ENCODE measurements around the gene IZUMO4.

IZUMO4 gene

DNA sequence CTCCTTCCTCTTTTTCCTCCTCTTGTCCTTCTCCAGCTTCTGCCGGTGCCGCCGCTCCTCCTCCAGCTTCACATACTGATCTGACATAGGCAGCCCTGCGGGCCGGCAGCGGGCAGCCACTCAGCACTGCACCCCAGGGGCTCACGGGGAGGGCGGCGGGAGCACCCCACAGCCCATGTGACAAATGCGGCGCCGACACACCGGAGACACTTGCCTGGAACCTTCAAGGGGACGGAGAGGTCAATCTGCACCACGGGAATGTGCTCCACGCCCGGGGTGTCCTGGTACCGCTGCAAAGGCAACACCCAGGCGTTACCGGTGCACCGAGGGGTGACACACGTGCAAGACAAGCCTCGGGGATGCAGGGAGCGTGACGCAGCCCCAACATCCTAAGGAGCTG, 18.6 kb downstream of the IZUMO4 start:
- DNase-seq (no peak), ATAC-seq (replicated peaks) (no peak)
- H3K4me1 Mint-ChIP-seq = peaks cover 6 to 14% of the 10 kb centered on the region in 2 donors
- peaks cover 46 to 53% of the 10 kb centered on the region in 2 donors for H3K36me3 Mint-ChIP-seq
- no peak overlapping the region for H3K4me3 Mint-ChIP-seq
- peak overlapping the region; percentile 52 for H3K27ac Mint-ChIP-seq
- H3K9me3 Mint-ChIP-seq = no peaks in the 10 kb centered on the region
- no peaks in the 10 kb centered on the region for H3K27me3 Mint-ChIP-seq

DNA sequence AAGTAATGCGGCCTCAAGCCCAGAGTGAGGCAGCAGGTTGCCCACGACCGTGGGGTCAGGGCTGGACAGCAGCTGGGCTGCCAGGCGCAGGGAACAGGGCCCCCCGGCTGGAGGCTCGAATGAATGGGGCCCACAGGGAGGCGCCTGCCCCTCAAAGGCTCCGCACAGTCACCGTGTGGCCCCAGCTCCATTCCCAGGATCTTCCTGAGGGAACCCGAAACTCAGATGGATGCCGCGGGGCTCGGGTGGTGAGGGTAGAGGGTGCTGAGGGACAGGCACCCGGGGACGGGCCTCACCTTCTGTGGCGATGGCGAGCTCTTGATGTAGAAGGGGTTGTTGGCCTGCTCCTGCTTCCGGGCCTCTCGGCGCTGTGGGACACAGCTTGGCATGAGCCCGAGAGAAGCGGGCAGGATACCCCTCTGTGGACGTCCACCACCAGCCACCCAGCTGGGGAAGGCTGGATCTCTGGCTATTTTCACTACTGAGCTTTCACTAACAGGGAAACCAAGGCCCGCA, 19.3 kb downstream of the IZUMO4 start:
- DNase-seq = no peak
- H3K9me3 Mint-ChIP-seq = no peaks in the 10 kb centered on the region
- H3K27ac Mint-ChIP-seq = no peak overlapping the region
- peaks cover 6 to 14% of the 10 kb centered on the region in 2 donors for H3K4me1 Mint-ChIP-seq
- H3K27me3 Mint-ChIP-seq = no peaks in the 10 kb centered on the region
- ATAC-seq (replicated peaks) = no peak
- H3K4me3 Mint-ChIP-seq = no peak overlapping the region
- peaks cover 51 to 59% of the 10 kb centered on the region in 2 donors for H3K36me3 Mint-ChIP-seq

DNA sequence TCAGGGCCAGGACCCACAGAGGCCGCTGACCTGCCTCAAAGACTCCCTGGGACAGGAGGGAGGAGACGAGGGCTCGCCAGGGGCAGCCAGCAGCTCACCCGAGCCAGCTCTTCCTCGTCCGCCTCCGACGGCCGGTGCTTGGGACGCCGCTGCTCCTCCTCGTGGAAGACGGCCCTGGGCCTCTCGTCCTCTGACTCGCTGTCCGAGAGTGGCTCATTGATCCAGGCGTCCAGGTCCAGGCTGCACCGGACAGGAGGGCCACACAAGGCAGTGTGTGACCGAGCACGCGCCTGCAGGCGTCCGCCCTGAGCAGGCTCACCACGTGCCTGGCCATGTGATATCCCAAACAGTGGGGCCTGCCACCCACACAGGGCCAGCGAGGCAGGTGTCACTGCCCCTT, 19.8 kb downstream of the IZUMO4 start:
- no peak for DNase-seq
- Mint-ChIP-seq H3K36me3 (peaks cover 52 to 64% of the 10 kb centered on the region in 2 donors), H3K4me1 (peaks cover 6 to 14% of the 10 kb centered on the region in 2 donors), H3K27me3 (no peaks in the 10 kb centered on the region), H3K9me3 (no peaks in the 10 kb centered on the region), H3K4me3 (no peak overlapping the region), H3K27ac (no peak overlapping the region)
- ATAC-seq (replicated peaks) = no peak

DNA sequence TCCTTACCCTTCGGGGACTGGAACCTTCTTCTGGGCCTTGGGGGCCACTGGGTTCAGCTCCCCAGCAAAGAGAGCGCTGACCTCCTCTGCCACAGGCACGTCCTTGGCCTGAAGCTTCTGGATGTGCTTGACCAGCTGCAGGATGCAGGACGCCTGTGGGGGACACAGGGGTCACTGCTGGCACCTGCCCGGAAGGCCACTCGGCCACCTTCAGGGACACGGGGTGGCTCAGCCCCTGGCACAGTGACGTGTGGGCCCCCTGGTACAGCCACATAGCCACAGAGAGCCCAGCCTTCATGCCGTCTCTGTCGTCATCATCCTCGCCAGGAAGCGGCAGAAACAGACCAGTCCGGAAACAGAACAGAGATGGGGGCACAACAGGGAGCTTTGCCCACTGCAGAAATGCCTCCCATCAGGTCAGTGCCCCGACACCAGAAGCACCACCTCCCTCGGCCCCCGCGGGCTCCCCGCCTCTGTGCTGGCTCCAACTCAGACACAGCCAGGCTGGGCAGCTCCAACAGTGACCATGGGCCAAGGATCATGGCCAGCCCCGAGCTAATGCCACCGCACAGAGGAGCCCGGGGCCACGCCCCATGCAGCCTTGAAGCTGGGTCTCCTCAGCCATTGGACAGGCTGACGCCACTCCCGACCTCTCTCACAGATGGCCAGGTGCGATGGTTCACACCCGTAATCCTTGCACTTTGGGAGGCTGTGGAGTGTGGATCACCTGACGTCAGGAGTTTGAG, 20.7 kb downstream of the IZUMO4 start:
- H3K9me3 Mint-ChIP-seq = no peaks in the 10 kb centered on the region
- DNase-seq (no peak), ATAC-seq (replicated peaks) (no peak)
- H3K4me1 Mint-ChIP-seq = peaks cover 6 to 14% of the 10 kb centered on the region in 2 donors
- peaks cover 45 to 62% of the 10 kb centered on the region in 2 donors for H3K36me3 Mint-ChIP-seq
- no peak overlapping the region for H3K27ac Mint-ChIP-seq
- H3K4me3 Mint-ChIP-seq = no peak overlapping the region
- H3K27me3 Mint-ChIP-seq = no peaks in the 10 kb centered on the region

DNA sequence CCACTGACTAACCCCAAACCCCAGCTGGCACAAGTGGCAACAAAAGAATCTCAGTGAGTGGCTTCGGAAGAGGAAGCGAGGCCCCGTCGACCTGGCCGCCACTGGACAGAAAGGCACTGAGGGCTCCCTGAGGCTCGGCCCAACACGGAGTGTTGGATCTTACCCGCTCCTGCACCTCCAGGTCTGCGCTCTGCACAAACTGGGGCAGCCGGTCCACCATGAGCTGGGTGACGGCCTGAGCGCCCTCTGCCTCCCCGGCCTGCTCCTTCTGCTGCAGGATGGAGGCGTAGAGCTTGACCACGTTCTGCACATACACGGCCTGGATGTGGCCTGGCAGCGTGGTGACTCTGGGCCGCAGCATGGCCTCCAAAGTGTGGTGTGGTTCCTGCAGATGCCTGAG, 21.7 kb downstream of the IZUMO4 start:
- ATAC-seq (replicated peaks) (no peak), DNase-seq (no peak)
- H3K9me3 Mint-ChIP-seq = no peaks in the 10 kb centered on the region
- H3K27me3 Mint-ChIP-seq = no peaks in the 10 kb centered on the region
- H3K4me3 Mint-ChIP-seq = no peak overlapping the region
- peaks cover 7 to 14% of the 10 kb centered on the region in 2 donors for H3K4me1 Mint-ChIP-seq
- peak overlapping the region; percentile 25 for H3K27ac Mint-ChIP-seq
- H3K36me3 Mint-ChIP-seq = peaks cover 49 to 65% of the 10 kb centered on the region in 2 donors

DNA sequence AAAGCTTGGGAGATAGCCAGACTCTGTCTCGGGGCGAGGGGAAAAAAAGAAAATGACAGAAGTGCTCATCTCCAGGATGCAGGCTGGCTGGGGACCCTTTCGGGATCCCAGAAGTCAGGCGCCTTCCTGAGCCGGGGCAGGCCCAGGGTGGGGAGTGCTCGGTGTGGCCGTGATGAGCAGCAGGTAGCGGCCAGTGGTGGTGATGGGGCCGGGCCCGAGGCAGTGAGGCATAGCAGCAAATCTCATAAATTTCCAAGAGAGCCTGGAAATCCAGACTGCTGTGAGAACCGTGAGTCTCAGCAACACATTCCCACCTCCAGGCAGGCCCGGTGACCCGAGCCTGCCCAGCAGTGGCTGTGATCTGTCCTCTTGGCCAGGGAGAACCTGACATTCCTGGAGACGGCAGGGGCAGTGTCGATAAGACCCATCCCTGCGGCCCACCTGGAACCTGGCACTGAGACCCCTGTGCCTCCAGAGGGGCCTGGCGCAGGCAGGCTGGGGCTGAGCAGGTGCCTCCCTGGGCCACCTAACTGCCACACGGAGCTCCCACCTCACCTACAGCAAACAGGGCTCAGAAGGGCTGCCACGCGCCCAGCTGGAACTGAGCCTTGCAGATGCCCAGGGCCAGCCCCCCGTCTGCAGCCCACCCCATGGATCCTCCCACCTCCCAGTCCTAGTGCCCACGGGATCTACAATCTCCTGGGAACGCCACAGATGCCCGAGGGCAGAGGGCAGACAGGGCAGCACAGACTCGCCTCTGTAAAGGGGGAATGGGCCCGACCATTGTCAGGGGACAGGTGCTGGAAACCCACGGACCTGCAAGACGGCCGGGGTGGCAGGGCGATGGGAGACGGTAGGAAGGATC, 23.4 kb downstream of the IZUMO4 start:
- no peaks in the 10 kb centered on the region for H3K27me3 Mint-ChIP-seq
- H3K4me1 Mint-ChIP-seq = peaks cover 3% of the 10 kb centered on the region in 2 donors
- no peak for ATAC-seq (replicated peaks)
- peaks cover 43 to 61% of the 10 kb centered on the region in 2 donors for H3K36me3 Mint-ChIP-seq
- no peak overlapping the region for H3K27ac Mint-ChIP-seq
- no peak overlapping the region for H3K4me3 Mint-ChIP-seq
- no peak for DNase-seq
- no peaks in the 10 kb centered on the region for H3K9me3 Mint-ChIP-seq

DNA sequence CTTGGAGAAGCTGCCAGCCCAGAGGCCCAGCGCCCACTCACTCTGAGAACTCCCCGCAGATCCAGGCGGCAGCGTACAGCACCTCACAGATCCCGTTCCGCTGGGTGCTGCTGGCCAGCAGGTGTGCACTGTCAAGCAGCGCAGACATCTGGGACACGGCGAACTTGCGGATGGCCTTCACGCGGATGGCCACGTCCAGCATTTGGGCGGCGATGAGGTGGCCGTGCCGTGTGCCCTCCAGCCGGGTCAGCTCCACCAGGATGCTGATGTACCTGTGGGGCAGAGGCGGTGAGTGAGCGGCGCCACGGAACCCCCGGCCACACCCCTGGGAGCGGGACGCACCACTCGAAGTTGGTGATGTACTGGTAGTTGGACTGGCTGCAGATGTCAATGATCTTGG, 24.1 kb downstream of the IZUMO4 start:
- H3K36me3 Mint-ChIP-seq = peaks cover 37 to 58% of the 10 kb centered on the region in 2 donors
- no peaks in the 10 kb centered on the region for H3K27me3 Mint-ChIP-seq
- DNase-seq = no peak
- peaks cover 0 to 1% of the 10 kb centered on the region in 2 donors for H3K4me1 Mint-ChIP-seq
- ATAC-seq (replicated peaks) = no peak
- H3K9me3 Mint-ChIP-seq = no peaks in the 10 kb centered on the region
- no peak overlapping the region for H3K4me3 Mint-ChIP-seq
- no peak overlapping the region for H3K27ac Mint-ChIP-seq

DNA sequence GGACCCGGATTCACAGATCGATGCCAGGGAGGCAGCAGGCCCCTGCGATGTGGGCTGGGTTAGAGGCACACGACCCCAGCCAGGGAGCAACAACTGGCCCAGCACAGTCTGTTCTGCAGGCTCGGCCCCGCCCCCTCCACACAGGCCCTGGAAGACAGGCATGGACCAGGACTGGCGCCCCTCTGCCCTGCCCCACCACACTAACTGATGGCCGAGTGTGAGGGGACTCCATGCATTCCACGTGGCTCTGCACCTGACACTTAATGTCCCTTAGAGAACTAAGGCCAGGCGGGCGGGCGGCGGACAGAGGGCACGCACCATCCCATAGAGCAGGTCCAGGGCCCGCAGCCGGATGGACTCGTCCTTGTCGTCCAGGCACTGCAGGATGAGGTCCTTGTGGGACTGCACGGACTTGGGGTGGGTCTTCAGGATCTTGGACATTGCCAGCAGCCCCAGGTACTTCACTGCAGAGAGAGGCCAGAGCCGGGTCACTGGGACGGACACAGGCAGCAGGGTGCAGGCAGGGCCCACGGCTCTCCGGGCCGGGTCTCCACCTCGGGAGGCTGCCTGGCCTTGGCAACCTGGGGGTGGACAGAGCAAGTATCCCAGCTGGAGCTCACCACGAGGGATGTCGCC, 24.8 kb downstream of the IZUMO4 start:
- Mint-ChIP-seq H3K27me3 (no peaks in the 10 kb centered on the region), H3K36me3 (peaks cover 40 to 57% of the 10 kb centered on the region in 2 donors), H3K9me3 (no peaks in the 10 kb centered on the region), H3K27ac (no peak overlapping the region), H3K4me3 (no peak overlapping the region), H3K4me1 (peaks cover 0 to 1% of the 10 kb centered on the region in 2 donors)
- ATAC-seq (replicated peaks) (no peak), DNase-seq (no peak)

DNA sequence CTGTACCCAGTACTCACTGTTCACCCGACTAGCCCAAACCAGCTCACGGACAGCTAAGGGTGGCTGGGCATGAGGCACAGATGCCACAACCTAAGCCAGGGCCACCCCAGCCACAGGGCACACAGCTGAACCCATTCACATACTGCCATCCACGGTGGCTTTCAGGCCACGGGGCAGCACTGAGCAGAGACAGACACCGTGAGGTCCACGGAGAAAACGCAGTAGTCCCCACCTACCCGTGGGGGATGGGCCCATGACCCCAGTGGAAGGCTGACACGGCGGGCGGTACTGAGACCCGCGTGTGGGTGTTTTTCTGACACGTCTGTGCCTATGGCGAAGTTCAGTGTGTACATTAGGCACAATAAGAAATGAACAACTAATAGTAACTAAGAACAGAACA, 25.5 kb downstream of the IZUMO4 start:
- Mint-ChIP-seq H3K9me3 (no peaks in the 10 kb centered on the region), H3K36me3 (peaks cover 45 to 64% of the 10 kb centered on the region in 2 donors)

DNA sequence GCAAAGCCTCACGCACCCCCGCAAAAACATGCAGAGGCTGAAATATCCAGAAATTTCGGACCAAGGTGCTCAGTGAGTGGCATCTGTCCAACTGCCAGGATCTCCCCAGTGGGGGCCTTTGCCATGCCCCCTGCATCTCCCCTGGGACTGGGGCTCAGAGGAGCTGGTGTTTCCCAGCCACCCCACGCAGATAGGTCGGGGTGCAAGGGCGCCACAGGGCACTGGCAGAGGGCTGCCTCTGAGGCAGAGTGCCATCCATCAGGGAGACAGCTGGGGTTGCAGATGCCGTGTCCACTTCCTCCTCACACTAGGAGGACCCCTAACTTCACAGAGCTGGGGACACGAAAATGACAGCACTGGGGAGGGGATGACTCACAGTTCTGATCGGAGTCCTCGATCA, 26.3 kb downstream of the IZUMO4 start:
- no peak overlapping the region for H3K27ac Mint-ChIP-seq
- H3K9me3 Mint-ChIP-seq = no peaks in the 10 kb centered on the region
- no peak for DNase-seq
- peaks cover 0 to 1% of the 10 kb centered on the region in 2 donors for H3K4me1 Mint-ChIP-seq
- no peak overlapping the region for H3K4me3 Mint-ChIP-seq
- H3K27me3 Mint-ChIP-seq = no peaks in the 10 kb centered on the region
- H3K36me3 Mint-ChIP-seq = peaks cover 44 to 65% of the 10 kb centered on the region in 2 donors
- no peak for ATAC-seq (replicated peaks)

More for the DNA sequence above, 25.5 kb downstream of the IZUMO4 start:
- Mint-ChIP-seq H3K4me3 (no peak overlapping the region), H3K4me1 (peaks cover 0 to 1% of the 10 kb centered on the region in 2 donors), H3K27me3 (no peaks in the 10 kb centered on the region), H3K27ac (no peak overlapping the region)
- DNase-seq (no peak), ATAC-seq (replicated peaks) (no peak)

DNA sequence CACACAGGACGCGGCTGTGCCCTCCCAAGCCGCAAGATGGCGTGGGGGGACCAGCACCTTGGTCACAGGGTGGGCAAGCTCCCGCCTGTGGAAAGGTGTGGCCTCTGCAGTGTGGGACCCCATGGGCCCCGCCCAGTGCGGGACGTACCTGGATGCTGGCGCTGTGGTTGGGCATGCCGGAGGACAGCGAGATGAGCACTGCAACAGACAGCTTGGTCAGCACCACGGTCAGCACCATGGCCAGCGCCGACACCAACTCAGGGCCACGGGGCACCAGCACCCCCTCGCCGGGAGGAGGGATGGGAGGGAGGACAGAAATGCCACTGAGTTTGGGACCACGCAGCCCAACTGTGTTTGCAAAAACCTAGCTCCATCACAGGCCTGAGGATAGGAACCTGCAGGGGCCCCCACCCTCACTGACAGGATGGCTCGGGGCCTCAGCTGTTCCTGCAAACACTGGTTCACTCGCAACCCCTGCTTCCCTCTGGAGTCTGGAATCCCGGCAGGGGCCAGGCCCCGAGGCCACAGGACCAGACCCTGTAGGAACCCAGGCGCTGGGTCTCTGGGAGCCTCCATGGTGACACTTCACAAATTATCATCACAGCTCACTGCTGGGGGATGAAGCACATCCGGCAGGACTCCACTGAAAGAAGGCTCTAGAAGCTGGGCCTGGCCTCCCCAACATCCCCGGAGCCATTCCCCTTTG, 27.1 kb downstream of the IZUMO4 start:
- Mint-ChIP-seq H3K27ac (no peak overlapping the region), H3K36me3 (peaks cover 36 to 56% of the 10 kb centered on the region in 2 donors), H3K4me3 (no peak overlapping the region), H3K27me3 (no peaks in the 10 kb centered on the region), H3K9me3 (no peaks in the 10 kb centered on the region), H3K4me1 (peaks cover 0 to 1% of the 10 kb centered on the region in 2 donors)
- no peak for DNase-seq
- no peak for ATAC-seq (replicated peaks)

DNA sequence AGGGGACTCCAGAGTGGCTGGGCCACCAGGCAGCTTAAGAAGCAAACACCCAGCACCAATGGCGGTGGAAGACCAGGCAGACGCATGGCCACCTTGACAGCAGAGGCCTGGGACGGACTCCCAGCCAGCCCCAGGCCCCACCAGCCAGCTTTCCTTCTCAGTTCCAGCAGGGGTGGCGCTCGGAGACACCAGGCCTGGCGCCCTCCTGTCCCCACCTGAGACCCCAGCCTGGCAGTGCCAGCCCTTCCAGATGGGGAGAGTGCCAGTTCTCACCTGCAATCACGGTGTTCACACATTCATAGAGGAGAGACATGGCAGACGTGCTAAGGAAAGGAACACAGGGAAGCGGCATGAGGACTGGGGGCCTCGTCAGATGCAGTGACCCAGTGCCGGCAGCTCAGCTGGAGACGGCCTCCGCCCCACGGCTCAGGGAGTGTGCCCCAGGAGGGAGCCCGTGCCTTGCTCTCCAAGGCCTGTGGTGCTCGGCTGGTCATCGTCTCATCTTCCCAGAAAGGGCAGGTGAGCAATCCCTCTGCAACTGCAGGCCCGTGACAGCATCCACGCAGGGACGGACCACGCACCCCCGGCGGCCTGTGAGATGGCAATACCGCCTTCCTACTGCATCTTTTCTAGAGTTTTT, 30.3 kb downstream of the IZUMO4 start:
- Mint-ChIP-seq H3K4me3 (no peak overlapping the region), H3K9me3 (no peaks in the 10 kb centered on the region), H3K27me3 (no peaks in the 10 kb centered on the region), H3K4me1 (peaks cover 0 to 1% of the 10 kb centered on the region in 2 donors), H3K36me3 (peaks cover 29 to 46% of the 10 kb centered on the region in 2 donors), H3K27ac (peak overlapping the region; percentile 62)
- ATAC-seq (replicated peaks) (no peak), DNase-seq (no peak)

DNA sequence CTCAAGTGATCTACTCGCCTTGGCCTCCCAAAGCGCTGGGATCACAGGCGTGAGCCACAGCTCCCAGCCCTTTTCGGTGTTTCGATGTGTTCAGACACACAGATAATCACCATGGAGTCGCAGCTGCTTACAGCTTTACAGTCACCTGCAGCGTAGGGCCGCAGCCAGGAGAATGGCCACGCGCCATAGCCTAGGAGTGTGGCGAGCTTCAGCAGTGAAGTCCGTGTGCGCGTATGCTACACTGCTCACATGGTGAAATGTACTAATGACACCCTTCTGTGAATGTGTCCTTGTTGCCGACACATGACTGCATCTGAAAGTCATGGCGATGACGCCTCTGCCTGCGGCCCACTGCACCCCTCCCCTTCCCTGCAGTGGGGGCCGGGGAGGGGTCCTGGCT, 31.0 kb downstream of the IZUMO4 start:
- ATAC-seq (replicated peaks) (no peak), DNase-seq (no peak)
- Mint-ChIP-seq H3K4me3 (no peak overlapping the region), H3K36me3 (peaks cover 35 to 47% of the 10 kb centered on the region in 2 donors), H3K4me1 (peaks cover 1 to 5% of the 10 kb centered on the region in 2 donors), H3K27ac (peak overlapping the region; percentile 62), H3K9me3 (no peaks in the 10 kb centered on the region), H3K27me3 (no peaks in the 10 kb centered on the region)

Data from stimulated activated naive B cell treated with anti-CD40 and anti-IgM and Interleukin-4, amounts not matched to agents 10 μg/mL and 1 μg/mL and 100 μg/mL, for 72 hours (primary cell).